T-helper 22 cell (primary cell): ENCODE measurements around the gene RYR3.

ENCODE experiments used
- DNase-seq: peaks from one replicate; pipeline ENCODE4 v3.0.0-alpha.2; 2020; ENCODE audit warnings: low read depth

RYR3 gene

GRCh38 chr15:33882921-33883320 is 572.2 kb downstream of the RYR3 start:
- DNase-seq = no peak

- no peak for DNase-seq
These were observed 577.4 kb downstream of the RYR3 start for GRCh38 chr15:33888176-33888575.

DNA sequence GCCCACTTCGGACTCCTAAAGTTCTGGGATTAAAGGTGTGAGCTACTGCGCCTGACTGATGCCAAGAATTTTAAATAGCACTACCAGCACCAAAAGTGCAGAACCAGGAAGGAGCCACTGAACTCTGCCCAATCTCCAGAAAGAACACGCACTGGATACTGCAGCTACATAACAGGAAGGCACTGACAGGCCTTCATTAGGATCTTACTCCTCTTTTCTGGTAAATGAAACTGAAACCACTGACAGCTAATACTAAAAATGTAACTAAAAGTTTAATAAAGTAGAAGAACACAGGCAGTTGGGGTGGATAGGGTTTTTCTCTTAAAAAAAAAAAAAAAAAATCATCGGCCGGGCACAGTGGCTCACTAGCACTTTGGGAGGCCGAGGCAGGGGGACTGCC is 583.4 kb downstream of the RYR3 start:
- no peak for DNase-seq

- no peak for DNase-seq
These were observed 591.3 kb downstream of the RYR3 start for GRCh38 chr15:33902043-33902442.

DNA sequence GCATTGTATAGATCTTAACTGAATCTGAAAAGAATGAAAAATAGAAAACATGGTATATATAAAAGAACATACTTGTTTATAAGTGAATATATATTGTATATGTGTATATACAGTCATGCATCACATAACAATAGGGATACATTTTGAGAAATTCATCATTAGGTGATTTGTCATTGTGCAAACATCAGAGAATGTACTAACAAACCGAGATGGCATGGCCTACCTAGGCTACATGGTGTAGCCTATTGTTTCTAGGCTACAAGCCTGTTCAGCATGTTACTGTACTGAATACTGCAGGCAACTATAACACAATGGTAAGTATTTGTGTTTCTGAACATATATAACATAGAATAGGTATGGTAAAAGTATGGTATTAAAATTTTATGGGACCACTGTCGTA is 592.9 kb downstream of the RYR3 start:
- DNase-seq = no peak

DNA sequence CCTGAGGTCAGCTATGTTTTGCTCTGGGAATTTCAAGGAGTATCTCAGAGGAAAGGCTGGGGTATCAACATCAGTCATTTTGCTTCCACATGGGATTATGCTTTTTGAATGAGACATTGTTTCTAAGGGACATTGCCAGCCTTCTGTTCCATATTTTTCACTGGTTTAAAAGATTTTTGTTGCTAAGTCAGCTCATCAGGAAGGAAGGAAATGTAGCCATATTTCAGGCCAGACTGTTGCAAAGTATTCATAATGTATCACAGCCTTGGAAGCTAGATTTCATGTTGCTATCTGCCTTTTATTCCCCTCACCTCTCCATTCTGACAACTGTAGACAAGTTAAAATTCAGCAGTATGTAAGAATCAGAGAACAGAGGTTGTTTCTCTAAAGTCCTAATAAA is 596.6 kb downstream of the RYR3 start:
- no peak for DNase-seq

GRCh38 chr15:33908406-33908805 is 597.6 kb downstream of the RYR3 start:
- DNase-seq = no peak

DNA sequence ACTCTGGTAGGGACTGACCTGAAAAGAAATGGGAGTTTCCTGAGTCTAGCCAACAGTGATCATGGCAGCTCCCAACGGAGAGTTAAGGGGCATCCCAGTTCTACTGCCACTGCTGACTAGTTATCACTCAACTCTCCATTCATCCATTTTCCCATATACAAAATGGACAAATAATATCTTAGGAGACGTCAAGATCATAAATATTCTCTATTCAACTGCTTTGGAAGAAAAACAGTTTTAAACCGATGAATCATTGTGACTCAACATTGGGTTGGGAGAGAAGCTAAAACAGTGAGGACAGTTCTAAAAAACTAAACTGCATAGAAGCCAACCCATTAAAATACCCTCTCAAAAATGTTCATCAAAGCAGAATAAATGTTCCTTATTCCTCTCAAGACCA is 600.0 kb downstream of the RYR3 start:
- no peak for DNase-seq

GRCh38 chr15:33912326-33912725 is 601.6 kb downstream of the RYR3 start:
- no peak for DNase-seq

- no peak for DNase-seq
These were observed 602.7 kb downstream of the RYR3 start for GRCh38 chr15:33913459-33913858.
